Right lobe of liver (tissue), 6 donors: Measurements from ENCODE around the gene STXBP6. TPM values are rescaled to one million over a fixed set of nuclear protein-coding genes. Genes with fewer than 3 reads are reported as not detected.
"Not testable (repeated sequence)": the region's sequence is repeated elsewhere in the genome, so short reads cannot be mapped to it uniquely, and the experiment has no call there.

ENCODE experiments used
- ATAC-seq, 4 donors: fragments of 200-7000 bp; cut with Tn5 transposase; one replicate each; pipeline ENCODE4 v1.9.1; 2020; ENCODE audit warnings: mild to moderate bottlenecking in 4 of 4, moderate library complexity in 4 of 4
- DNase-seq, 3 donors: peaks; one replicate each; pipeline ENCODE4 v3.0.0-alpha.2; 2020
- H3K27ac ChIP-seq, 3 donors: fragments of 200-600 bp; one replicate each; pipeline ENCODE4 v1.8.0; 2022
- H3K27me3 ChIP-seq, 2 donors: fragments of 200-600 bp; one replicate each; pipeline ENCODE4 v1.8.0; 2022
- H3K36me3 ChIP-seq, 4 donors: fragments of 200-600 bp; sonication (generic) in 1 of 4; one replicate each; pipeline versions ENCODE4 v1.5.1 to v1.8.0; 2017 to 2022; ENCODE audit warnings: control low read depth in 1 of 4
- H3K4me1 ChIP-seq, 4 donors: fragments of 200-600 bp; sonication (generic) in 1 of 4; one replicate each; pipeline versions ENCODE4 v1.5.1 to v1.8.0; 2017 to 2022; ENCODE audit warnings: control low read depth in 1 of 4
- H3K4me3 ChIP-seq, 3 donors: fragments of 200-600 bp; one replicate each; pipeline ENCODE4 v1.8.0; 2022
- H3K9me3 ChIP-seq, 4 donors: fragments of 200-600 bp; sonication (generic) in 1 of 4; one replicate each; pipeline versions ENCODE4 v1.5.1 to v1.8.0; 2017 to 2022; ENCODE audit warnings: control low read depth in 1 of 4
- CTCF ChIP-seq, 4 donors: fragments of 200-600 bp in 3 of 4; fragments of 450-650 bp in 1 of 4; IDR thresholded peaks; one replicate each; pipeline versions ENCODE4 v1.5.1 to v1.8.0; 2016 to 2022; ENCODE audit warnings: antibody characterized with exemption in 4 of 4, mild to moderate bottlenecking in 2 of 4
- POLR2A ChIP-seq: fragments of 450-650 bp; IDR thresholded peaks from one replicate; pipeline ENCODE4 v1.6.1; 2017; ENCODE audit warnings: antibody characterized with exemption, mild to moderate bottlenecking
- WGBS: methylation state at CpG from one replicate; pipeline ENCODE4 v1.1.6; 2018; ENCODE audit warnings: low coverage, low lambda C conversion rate; ENCODE audit not compliant: insufficient coverage; ENCODE audit errors: missing lambda C conversion rate; 5-methylcytosine and 5-hydroxymethylcytosine counted together
- intact Hi-C, 2 donors: fragments of 100-400 bp; cut with DNase I; formaldehyde crosslinking; loops; one replicate each; pipeline versions ENCODE4 v1.11.2 to v1.14.1; 2022
- total RNA-seq, 6 experiments: library from RNA; depleted of rRNA in 2 of 6; stranded (reverse); fragments of >200 nt in 2 of 6; fragmentation: NEBNext Ultra II Directional in 3 of 6; extraction: Animal tissue kit (Norgen Biotek cat#: 25700) in 3 of 6; gene quantifications; one replicate each; pipeline versions ENCODE4 v1.1.0 to v1.2.4, GENCODE V29; 2016 to 2023
- donor health status: DM: no; HTN: yes; CAD: no.
- donor health status: DM: no; HTN: no; CAD: no.
- donor health status: DM: no; HTN: no; CAD: no.
- donor health status: DM: no; HTN: yes; CAD: no.
- donor health status: DM: no; HTN: yes; CAD: no.

Gene STXBP6
- total RNA-seq, 6 experiments from 2014 or later: 0.55 to 1.7 (median 1.1) TPM

- DNase-seq (peak in 2 of 3 donors; percentile 58 to 71), ATAC-seq (peak; percentile 61 to 80 (median 73))
- no peaks in the 10 kb centered on the region for H3K27me3 ChIP-seq
- 27% methylated on average over 4 of the region's 4 CpGs for WGBS
- no peaks in the 10 kb centered on the region for H3K36me3 ChIP-seq
- H3K9me3 ChIP-seq: no peaks in the 10 kb centered on the region
- peaks cover 0 to 45% (median 16%) of the 10 kb centered on the region in 4 donors for H3K4me1 ChIP-seq
- intact Hi-C loops: no loop called here
- peak overlapping the region; percentile 72 to 83 (median 76) for H3K27ac ChIP-seq
- no peak for TF ChIP-seq POLR2A
- no peak for TF ChIP-seq CTCF (IDR thresholded peaks at IDR 0.05)
- H3K4me3 ChIP-seq: peak overlapping the region in 1 of 3 donors; percentile 4
These were observed 210.9 kb downstream of the STXBP6 start for GRCh38 chr14:24838945-24839616.

- WGBS: 75% methylated on average over 3 of the region's 3 CpGs
- ATAC-seq (peak in 1 of 4 donors; percentile 24), DNase-seq (no peak)
- H3K36me3 ChIP-seq: no peaks in the 10 kb centered on the region
- intact Hi-C loops: no loop called here
- no peaks in the 10 kb centered on the region for H3K27me3 ChIP-seq
- H3K4me3 ChIP-seq: no peak overlapping the region
- H3K4me1 ChIP-seq: peaks cover 0 to 45% (median 16%) of the 10 kb centered on the region in 4 donors
- TF ChIP-seq CTCF (IDR thresholded peaks at IDR 0.05) (no peak), POLR2A (no peak)
- H3K9me3 ChIP-seq: no peaks in the 10 kb centered on the region
- H3K27ac ChIP-seq: peak overlapping the region in 2 of 3 donors; percentile 76 to 83
These were observed 212.5 kb downstream of the STXBP6 start for GRCh38 chr14:24837280-24838046.

GRCh38 chr14:24836324-24836723 lies 213.6 kb downstream of the STXBP6 start:
- peak; percentile 38 to 63 (median 62) for DNase-seq
- Histone ChIP-seq H3K27ac (peak overlapping the region in 1 of 3 donors; percentile 76), H3K4me1 (peaks cover 0 to 45% (median 16%) of the 10 kb centered on the region in 4 donors)
- H3K27me3 ChIP-seq, H3K4me3 ChIP-seq, H3K36me3 ChIP-seq, H3K9me3 ChIP-seq, intact Hi-C loops: not testable (repeated sequence)
- no CpG with 5 or more reads among the region's 6 CpGs for WGBS
- peak in 3 of 4 donors; percentile 27 to 44 (median 32) for ATAC-seq

GRCh38 chr14:24834956-24835355 lies 215.0 kb downstream of the STXBP6 start:
- Histone ChIP-seq H3K27me3 (no peaks in the 10 kb centered on the region), H3K4me1 (peaks cover 0 to 34% (median 11%) of the 10 kb centered on the region in 4 donors), H3K9me3 (no peaks in the 10 kb centered on the region), H3K27ac (peak overlapping the region in 1 of 3 donors; percentile 6), H3K4me3 (no peak overlapping the region), H3K36me3 (no peaks in the 10 kb centered on the region)
- DNase-seq: no peak
- TF ChIP-seq CTCF (IDR thresholded peaks at IDR 0.05) (no peak), POLR2A (no peak)
- intact Hi-C loops: no loop called here
- WGBS: 66% methylated on average over 6 of the region's 6 CpGs
- ATAC-seq: no peak

- Histone ChIP-seq H3K27ac (no peak overlapping the region), H3K9me3 (no peaks in the 10 kb centered on the region), H3K4me1 (peaks cover 0 to 22% (median 8%) of the 10 kb centered on the region in 4 donors), H3K27me3 (no peaks in the 10 kb centered on the region), H3K36me3 (no peaks in the 10 kb centered on the region), H3K4me3 (no peak overlapping the region)
- ATAC-seq (no peak), DNase-seq (no peak)
- WGBS: 74% methylated on average over 1 of the region's 1 CpG
- intact Hi-C loops: no loop called here
- no peak for TF ChIP-seq CTCF (IDR thresholded peaks at IDR 0.05)
- TF ChIP-seq POLR2A: no peak
These were observed 216.6 kb downstream of the STXBP6 start for GRCh38 chr14:24833385-24833784.
